B cell (primary cell): ENCODE results near the gene SPRYD3. TPM values are rescaled to one million over a fixed set of nuclear protein-coding genes. Genes with fewer than 3 reads are reported as not detected.
A peak's percentile ranks its signal among the peaks of the same experiment; 100 is the strongest.

Experiments used
- ATAC-seq: fragments of 200-7000 bp; cut with Tn5 transposase; one replicate; pipeline ENCODE4 v1.10.0; 2021; ENCODE audit warnings: low read depth, mild to moderate bottlenecking, moderate number of reproducible peaks, moderate library complexity
- CTCF ChIA-PET: fragments of 350-600 bp; sonication (Branson Sonifier 250); formaldehyde crosslinking; loops from one replicate; lab custom pipeline; 2021; ENCODE audit warnings: antibody characterized with exemption, inconsistent platforms; lab: Charles Lee
- POLR2A ChIA-PET: fragments of 350-600 bp; sonication (Branson Sonifier 250); formaldehyde crosslinking; loops from one replicate; lab custom pipeline; 2021; ENCODE audit warnings: antibody characterized with exemption; lab: Charles Lee
- DNase-seq: peaks from one replicate; pipeline ENCODE4 v3.0.0; 2013
- H2AFZ ChIP-seq: 2 replicates; pipeline ENCODE4 v1.6.1; 2012; ENCODE audit warnings: mild to moderate bottlenecking, low read depth, low read length; ENCODE audit not compliant: insufficient read depth, poor library complexity, severe bottlenecking
- H3K27ac ChIP-seq, 2 donors: 1 replicate in 1 of 2; 2 replicates in 1 of 2; pipeline ENCODE4 v1.5.1; 2012 to 2013; ENCODE audit warnings: low read length in 2 of 2, mild to moderate bottlenecking in 2 of 2, moderate library complexity in 1 of 2
- H3K27me3 ChIP-seq, 4 experiments: fragments of 200-600 bp in 1 of 4; sonication (generic) in 1 of 4; replicated peaks in 1 of 4; 1 replicate in 2 of 4; 2 replicates in 2 of 4; pipeline versions ENCODE4 v1.6.1 to v1.7.0; 2013 to 2016; ENCODE audit warnings: low read length in 3 of 4, mild to moderate bottlenecking in 2 of 4, mixed read lengths in 1 of 4, moderate library complexity in 1 of 4; ENCODE audit not compliant: insufficient read depth in 4 of 4, control insufficient read depth in 3 of 4; ENCODE audit errors: control extremely low read depth in 1 of 4
- H3K36me3 ChIP-seq, 2 experiments: replicated peaks in 1 of 2; 1 replicate in 1 of 2; 2 replicates in 1 of 2; pipeline versions ENCODE4 v1.6.1 to v1.7.1; 2013; ENCODE audit warnings: low read length in 1 of 2; ENCODE audit not compliant: insufficient read depth in 2 of 2, control insufficient read depth in 1 of 2; ENCODE audit errors: control extremely low read depth in 1 of 2, extremely low read depth in 1 of 2
- H3K4me1 ChIP-seq, 2 donors: fragments of 200-600 bp in 1 of 2; sonication (generic) in 1 of 2; 1 replicate in 1 of 2; 2 replicates in 1 of 2; pipeline versions ENCODE4 v1.5.1 to v1.6.1; 2013 to 2017; ENCODE audit warnings: low read length in 2 of 2; ENCODE audit not compliant: control insufficient read depth in 2 of 2, insufficient read depth in 2 of 2
- H3K4me2 ChIP-seq: replicated peaks from 2 replicates; pipeline ENCODE3; 2012; ENCODE audit warnings: mild to moderate bottlenecking, low read depth, low read length; ENCODE audit not compliant: poor library complexity, severe bottlenecking
- H3K4me3 ChIP-seq, 5 experiments: fragments of 200-600 bp in 1 of 5; sonication (generic) in 1 of 5; 1 replicate in 3 of 5; 2 replicates in 2 of 5; pipeline versions ENCODE4 v1.5.1 to v1.7.0; 2011 to 2016; ENCODE audit warnings: low read length in 4 of 5, mild to moderate bottlenecking in 4 of 5, low read depth in 2 of 5, control low read depth in 1 of 5, moderate library complexity in 1 of 5; ENCODE audit not compliant: insufficient read depth in 1 of 5; ENCODE audit errors: control extremely low read depth in 1 of 5, extremely low read depth in 1 of 5
- H3K79me2 ChIP-seq: fragments of 200-600 bp; sonication (generic); one replicate; pipeline ENCODE4 v1.6.0; 2016; ENCODE audit warnings: low read length; ENCODE audit not compliant: control insufficient read depth, insufficient read depth
- H3K9ac ChIP-seq: fragments of 200-600 bp; sonication (generic); 2 replicates; pipeline ENCODE4 v1.6.1; 2017; ENCODE audit warnings: mild to moderate bottlenecking, low read length, moderate library complexity
- H3K9me3 ChIP-seq, 3 donors: one replicate each; pipeline versions ENCODE4 v1.6.1 to v1.7.1; 2013; ENCODE audit warnings: low read length in 2 of 3; ENCODE audit not compliant: control insufficient read depth in 2 of 3, insufficient read depth in 1 of 3; ENCODE audit errors: control extremely low read depth in 1 of 3
- H4K20me1 ChIP-seq: 2 replicates; pipeline ENCODE4 v1.6.0; 2012; ENCODE audit warnings: mild to moderate bottlenecking, low read length; ENCODE audit not compliant: insufficient read depth, control insufficient read depth, poor library complexity, severe bottlenecking
- H3K27ac Mint-ChIP-seq: one replicate; pipeline ENCODE4 v1.8.0; 2021; ENCODE audit warnings: mixed read lengths
- H3K27me3 Mint-ChIP-seq: one replicate; pipeline ENCODE4 v1.8.0; 2021; ENCODE audit warnings: mixed read lengths
- H3K4me1 Mint-ChIP-seq: one replicate; pipeline ENCODE4 v1.8.0; 2021; ENCODE audit warnings: mixed read lengths
- H3K4me3 Mint-ChIP-seq: one replicate; pipeline ENCODE4 v1.8.0; 2021; ENCODE audit warnings: mixed read lengths
- H3K9me3 Mint-ChIP-seq: one replicate; pipeline ENCODE4 v1.8.0; 2022; ENCODE audit warnings: mixed read lengths; ENCODE audit not compliant: insufficient read depth
- CTCF ChIP-seq: fragments of 200-600 bp; IDR thresholded peaks from one replicate; pipeline ENCODE4 v1.8.0; 2022; ENCODE audit warnings: antibody characterized with exemption, mild to moderate bottlenecking
- EZH2 ChIP-seq: IDR thresholded peaks from 2 replicates; pipeline ENCODE4 v1.6.1; 2012; ENCODE audit warnings: borderline replicate concordance, low read depth, mild to moderate bottlenecking, moderate library complexity, low read length; ENCODE audit not compliant: insufficient read depth, poor library complexity, severe bottlenecking
- WGBS: methylation state at CpG from one replicate; pipeline ENCODE4 v1.1.5; 2013; ENCODE audit warnings: missing lambda C conversion rate; ENCODE audit not compliant: insufficient coverage; 5-methylcytosine and 5-hydroxymethylcytosine counted together
- intact Hi-C: fragments of 100-400 bp; cut with micrococcal nuclease; formaldehyde crosslinking; loops from one replicate; pipeline ENCODE4 v1.10.0; 2022
- polyA plus RNA-seq: library from polyadenylated mRNA; depleted of rRNA; stranded (reverse); fragments of >200 nt; gene quantifications from 2 replicates; pipeline ENCODE4 v1.2.3, GENCODE V29; 2012
- total RNA-seq, 2 donors: library from RNA; stranded (reverse); fragments of 120-200 nt in 1 of 2; gene quantifications; 1 replicate in 1 of 2; 2 replicates in 1 of 2; pipeline versions ENCODE4 v1.2.3 to v1.2.4, GENCODE V29; 2013 to 2022

SPRYD3 gene
- total and polyA plus RNA-seq, 2 donors (not counting 1 experiment from before 2014, with no cell fraction given), result 15.9 to 43.3 TPM

GRCh38 chr12:53053218-53054111 is 25.7 kb downstream of the SPRYD3 start:
- POLR2A ChIA-PET, result interaction anchor here (0.6 to 1.1 kb wide), 4 partner anchors 20 to 1440 kb away, joined by 3 to 11 read pairs (median 5); partner anchors contain the start of gene SPRYD3
- peak overlapping the region; percentile 91 for H3K27ac Mint-ChIP-seq
- no peaks in the 10 kb centered on the region for H4K20me1 ChIP-seq
- H3K9ac ChIP-seq, result peak overlapping the region; percentile 80
- ATAC-seq (peak; percentile 12), DNase-seq (peak; percentile 72)
- no peaks in the 10 kb centered on the region for H3K79me2 ChIP-seq
- intact Hi-C loops, result loop anchor here (1.0 to 5.0 kb wide), 5 partner anchors 26 to 447 kb away; partner anchors contain the start of genes EIF4B, IGFBP6, PRR13 and SPRYD3
- peak; percentile 70 for TF ChIP-seq CTCF
- TF ChIP-seq EZH2, result no peak
- peaks cover 0 to 4% (median 0%) of the 10 kb centered on the region in 4 experiments for H3K27me3 ChIP-seq
- H3K4me1 ChIP-seq, result peaks cover 6 to 15% of the 10 kb centered on the region in 2 donors
- H3K4me1 Mint-ChIP-seq, result peaks cover 14% of the 10 kb centered on the region
- H3K27ac ChIP-seq, result peak overlapping the region; percentile 52 to 65
- no peaks in the 10 kb centered on the region for H3K9me3 ChIP-seq
- H3K4me2 ChIP-seq, result peak overlapping the region; percentile 85
- CTCF ChIA-PET, result interaction anchor here (1.2 to 6.0 kb wide), 5 partner anchors 12 to 145 kb away, joined by 5 to 59 read pairs (median 6); partner anchors contain the start of gene SPRYD3
- peak overlapping the region in 4 of 5 experiments; percentile 66 to 87 (median 80) for H3K4me3 ChIP-seq
- peak overlapping the region; percentile 91 for H2AFZ ChIP-seq
- H3K9me3 Mint-ChIP-seq, result no peaks in the 10 kb centered on the region
- 40% methylated on average over 13 of the region's 16 CpGs for WGBS
- H3K27me3 Mint-ChIP-seq, result no peaks in the 10 kb centered on the region
- no peaks in the 10 kb centered on the region for H3K36me3 ChIP-seq
- peak overlapping the region; percentile 98 for H3K4me3 Mint-ChIP-seq
